ENCODE results near the gene AHI1.
"Not testable (repeated sequence)": the region's sequence is repeated elsewhere in the genome, so short reads cannot be mapped to it uniquely, and the experiment has no call there.

DNA sequence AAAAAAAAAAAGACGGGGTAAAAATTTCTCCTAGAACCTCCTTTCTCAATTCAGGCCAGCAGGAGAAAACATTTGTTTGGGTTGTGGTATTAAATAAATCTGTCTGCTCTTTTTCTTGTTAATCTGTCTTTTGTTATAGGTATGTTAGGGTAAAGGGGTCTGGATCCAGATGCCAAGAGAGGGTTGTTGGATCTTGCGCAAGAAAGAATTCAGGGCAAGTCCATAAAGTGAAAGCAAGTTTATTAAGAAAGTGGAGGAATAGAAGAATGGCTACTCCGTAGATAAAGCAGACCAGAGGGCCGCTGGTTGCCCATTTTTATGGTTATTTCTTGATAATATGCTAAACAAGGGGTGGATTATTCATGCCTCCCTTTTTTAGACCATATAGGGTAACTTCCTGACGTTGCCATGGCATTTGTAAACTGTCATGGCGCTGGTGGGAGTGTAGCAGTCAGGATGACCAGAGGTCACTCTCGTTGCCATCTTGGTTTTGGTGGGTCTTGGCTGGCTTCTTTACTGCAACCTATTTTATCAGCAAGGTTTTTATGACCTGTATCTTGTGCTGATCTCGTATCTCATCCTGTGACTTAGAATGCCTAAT, 251.0 kb downstream of the AHI1 start:
- TF ChIP-seq, protein P1, sequence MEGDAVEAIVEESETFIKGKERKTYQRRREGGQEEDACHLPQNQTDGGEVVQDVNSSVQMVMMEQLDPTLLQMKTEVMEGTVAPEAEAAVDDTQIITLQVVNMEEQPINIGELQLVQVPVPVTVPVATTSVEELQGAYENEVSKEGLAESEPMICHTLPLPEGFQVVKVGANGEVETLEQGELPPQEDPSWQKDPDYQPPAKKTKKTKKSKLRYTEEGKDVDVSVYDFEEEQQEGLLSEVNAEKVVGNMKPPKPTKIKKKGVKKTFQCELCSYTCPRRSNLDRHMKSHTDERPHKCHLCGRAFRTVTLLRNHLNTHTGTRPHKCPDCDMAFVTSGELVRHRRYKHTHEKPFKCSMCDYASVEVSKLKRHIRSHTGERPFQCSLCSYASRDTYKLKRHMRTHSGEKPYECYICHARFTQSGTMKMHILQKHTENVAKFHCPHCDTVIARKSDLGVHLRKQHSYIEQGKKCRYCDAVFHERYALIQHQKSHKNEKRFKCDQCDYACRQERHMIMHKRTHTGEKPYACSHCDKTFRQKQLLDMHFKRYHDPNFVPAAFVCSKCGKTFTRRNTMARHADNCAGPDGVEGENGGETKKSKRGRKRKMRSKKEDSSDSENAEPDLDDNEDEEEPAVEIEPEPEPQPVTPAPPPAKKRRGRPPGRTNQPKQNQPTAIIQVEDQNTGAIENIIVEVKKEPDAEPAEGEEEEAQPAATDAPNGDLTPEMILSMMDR (conservative IDR thresholded peaks at IDR 0.05; ENCODE audit: low read length), result not testable (repeated sequence)
- not testable (repeated sequence) for TF ChIP-seq EZH2phosphoT487 (IDR thresholded peaks at IDR 0.05; ENCODE audit: borderline replicate concordance, low read depth, low read length)
